Measurements from ENCODE around the gene CLBA1. TPM values are rescaled to one million over a fixed set of nuclear protein-coding genes. Genes with fewer than 3 reads are reported as not detected.

CLBA1 gene
- total RNA-seq = under 1 TPM; 0.55 to 0.95 TPM

- H3K27me3 Mint-ChIP-seq (ENCODE audit: low read depth) = peaks cover 3% of the 10 kb centered on the region
- peak within 1 kb of the TSS; percentile 70 for H3K4me3 Mint-ChIP-seq
- no peaks in the 10 kb centered on the region for H3K9me3 Mint-ChIP-seq (ENCODE audit: insufficient read depth)
- H3K27ac Mint-ChIP-seq = peak within 1 kb of the TSS; percentile 80
- no peaks in the 10 kb centered on the region for H3K36me3 Mint-ChIP-seq (ENCODE audit: low read depth)
- POLR2A ChIA-PET = no interaction called here
- CTCF ChIA-PET = interaction anchor here (0.8 to 3.5 kb wide), 6 partner anchors 8 to 104 kb away, joined by 3 to 25 read pairs (median 4); no protein-coding TSS in a partner anchor
- peak; percentile 89 for ATAC-seq
- DNase-seq = peak; percentile 90
- peaks cover 12% of the 10 kb centered on the region for H3K4me1 Mint-ChIP-seq (ENCODE audit: low read depth)
These were observed at the start of gene CLBA1 for GRCh38 chr14:104985675-104986486. Gene CLBA1, plus strand, starts transcription at chr14:104985788. Its CDS starts 644 bp downstream, at chr14:104986432.

GRCh38 chr14:104935955-104936354 is 49.6 kb upstream of the CLBA1 start:
- H3K9me3 Mint-ChIP-seq (ENCODE audit: insufficient read depth) = no peaks in the 10 kb centered on the region
- ATAC-seq = no peak
- CTCF ChIA-PET = interaction anchor here (2.1 kb wide), 1 partner anchor 110 kb away, joined by 11 read pairs; no protein-coding TSS in a partner anchor
- POLR2A ChIA-PET = no interaction called here
- DNase-seq = no peak
- no peaks in the 10 kb centered on the region for H3K36me3 Mint-ChIP-seq (ENCODE audit: low read depth)
- H3K27ac Mint-ChIP-seq = no peak overlapping the region
- H3K27me3 Mint-ChIP-seq (ENCODE audit: low read depth) = peaks cover 37% of the 10 kb centered on the region
- no peaks in the 10 kb centered on the region for H3K4me1 Mint-ChIP-seq (ENCODE audit: low read depth)
- no peak overlapping the region for H3K4me3 Mint-ChIP-seq

- H3K4me3 Mint-ChIP-seq = no peak overlapping the region
- ATAC-seq = no peak
- POLR2A ChIA-PET = no interaction called here
- H3K9me3 Mint-ChIP-seq (ENCODE audit: insufficient read depth) = no peaks in the 10 kb centered on the region
- no peaks in the 10 kb centered on the region for H3K36me3 Mint-ChIP-seq (ENCODE audit: low read depth)
- H3K27ac Mint-ChIP-seq = no peak overlapping the region
- H3K27me3 Mint-ChIP-seq (ENCODE audit: low read depth) = peaks cover 37% of the 10 kb centered on the region
- DNase-seq = no peak
- no peaks in the 10 kb centered on the region for H3K4me1 Mint-ChIP-seq (ENCODE audit: low read depth)
- CTCF ChIA-PET = no interaction called here
These were observed 49.0 kb upstream of the CLBA1 start for GRCh38 chr14:104936361-104937155.

GRCh38 chr14:104937161-104937560 is 48.4 kb upstream of the CLBA1 start:
- no peak overlapping the region for H3K4me3 Mint-ChIP-seq
- no peak for DNase-seq
- peaks cover 37% of the 10 kb centered on the region for H3K27me3 Mint-ChIP-seq (ENCODE audit: low read depth)
- CTCF ChIA-PET = no interaction called here
- no peak for ATAC-seq
- H3K4me1 Mint-ChIP-seq (ENCODE audit: low read depth) = no peaks in the 10 kb centered on the region
- H3K36me3 Mint-ChIP-seq (ENCODE audit: low read depth) = no peaks in the 10 kb centered on the region
- POLR2A ChIA-PET = no interaction called here
- H3K27ac Mint-ChIP-seq = no peak overlapping the region
- no peaks in the 10 kb centered on the region for H3K9me3 Mint-ChIP-seq (ENCODE audit: insufficient read depth)

- Mint-ChIP-seq H3K36me3 (ENCODE audit: low read depth) (no peaks in the 10 kb centered on the region), H3K4me3 (no peak overlapping the region), H3K27ac (no peak overlapping the region), H3K4me1 (ENCODE audit: low read depth) (no peaks in the 10 kb centered on the region), H3K27me3 (ENCODE audit: low read depth) (peaks cover 37% of the 10 kb centered on the region), H3K9me3 (ENCODE audit: insufficient read depth) (no peaks in the 10 kb centered on the region)
- no peak for DNase-seq
- ATAC-seq = no peak
- POLR2A ChIA-PET = no interaction called here
- CTCF ChIA-PET = no interaction called here
These were observed 47.8 kb upstream of the CLBA1 start for GRCh38 chr14:104937694-104938365.

GRCh38 chr14:104938436-104938835 is 47.2 kb upstream of the CLBA1 start:
- Mint-ChIP-seq H3K27me3 (ENCODE audit: low read depth) (peaks cover 37% of the 10 kb centered on the region), H3K27ac (no peak overlapping the region), H3K36me3 (ENCODE audit: low read depth) (no peaks in the 10 kb centered on the region), H3K4me1 (ENCODE audit: low read depth) (no peaks in the 10 kb centered on the region), H3K9me3 (ENCODE audit: insufficient read depth) (no peaks in the 10 kb centered on the region), H3K4me3 (no peak overlapping the region)
- DNase-seq = no peak
- ChIA-PET POLR2A (no interaction called here), CTCF (no interaction called here)
- no peak for ATAC-seq

GRCh38 chr14:104938960-104939359 is 46.6 kb upstream of the CLBA1 start:
- Mint-ChIP-seq H3K27ac (no peak overlapping the region), H3K36me3 (ENCODE audit: low read depth) (no peaks in the 10 kb centered on the region), H3K27me3 (ENCODE audit: low read depth) (peaks cover 36% of the 10 kb centered on the region), H3K4me3 (no peak overlapping the region), H3K9me3 (ENCODE audit: insufficient read depth) (no peaks in the 10 kb centered on the region), H3K4me1 (ENCODE audit: low read depth) (no peaks in the 10 kb centered on the region)
- DNase-seq (no peak), ATAC-seq (no peak)
- POLR2A ChIA-PET = no interaction called here
- CTCF ChIA-PET = interaction anchor here (1.0 kb wide), 1 partner anchor 107 kb away, joined by 3 read pairs; no protein-coding TSS in a partner anchor

GRCh38 chr14:104939666-104940410 is 45.8 kb upstream of the CLBA1 start:
- H3K36me3 Mint-ChIP-seq (ENCODE audit: low read depth) = no peaks in the 10 kb centered on the region
- DNase-seq = no peak
- POLR2A ChIA-PET = no interaction called here

GRCh38 chr14:104940526-104941150 is 45.0 kb upstream of the CLBA1 start:
- no peak overlapping the region for H3K27ac Mint-ChIP-seq
- POLR2A ChIA-PET = no interaction called here
- ATAC-seq = no peak
- CTCF ChIA-PET = no interaction called here
- peaks cover 23% of the 10 kb centered on the region for H3K27me3 Mint-ChIP-seq (ENCODE audit: low read depth)
- no peaks in the 10 kb centered on the region for H3K36me3 Mint-ChIP-seq (ENCODE audit: low read depth)
- no peaks in the 10 kb centered on the region for H3K4me1 Mint-ChIP-seq (ENCODE audit: low read depth)
- no peaks in the 10 kb centered on the region for H3K9me3 Mint-ChIP-seq (ENCODE audit: insufficient read depth)
- no peak overlapping the region for H3K4me3 Mint-ChIP-seq
- DNase-seq = no peak

More at GRCh38 chr14:104939666-104940410, 45.8 kb upstream of the CLBA1 start:
- no peak overlapping the region for H3K4me3 Mint-ChIP-seq
- H3K27me3 Mint-ChIP-seq (ENCODE audit: low read depth) = peaks cover 29% of the 10 kb centered on the region
- H3K27ac Mint-ChIP-seq = no peak overlapping the region
- ATAC-seq = no peak
- CTCF ChIA-PET = interaction anchor here (1.0 kb wide), 1 partner anchor 106 kb away, joined by 3 read pairs; no protein-coding TSS in a partner anchor
- no peaks in the 10 kb centered on the region for H3K9me3 Mint-ChIP-seq (ENCODE audit: insufficient read depth)
- H3K4me1 Mint-ChIP-seq (ENCODE audit: low read depth) = no peaks in the 10 kb centered on the region

- Mint-ChIP-seq H3K27ac (no peak overlapping the region), H3K36me3 (ENCODE audit: low read depth) (no peaks in the 10 kb centered on the region), H3K4me3 (no peak overlapping the region), H3K27me3 (ENCODE audit: low read depth) (peaks cover 20% of the 10 kb centered on the region), H3K4me1 (ENCODE audit: low read depth) (no peaks in the 10 kb centered on the region), H3K9me3 (ENCODE audit: insufficient read depth) (no peaks in the 10 kb centered on the region)
- ATAC-seq (no peak), DNase-seq (no peak)
- ChIA-PET POLR2A (interaction anchor here (0.5 kb wide), 1 partner anchor 177 kb away, joined by 3 read pairs; no protein-coding TSS in a partner anchor), CTCF (no interaction called here)
These were observed 43.9 kb upstream of the CLBA1 start for GRCh38 chr14:104941508-104942365.
